ENCODE data around the gene ZBED1.

GRCh38 chrX:2452317-2452784 lies 48.4 kb downstream of the ZBED1 start:
- TF ChIP-seq CTCF (IDR thresholded peaks at IDR 0.05) (no peak), ZFX (IDR thresholded peaks at IDR 0.05; ENCODE audit: borderline replicate concordance) (no peak)
